ENCODE measurements around the gene DRC1.

DRC1 gene

GRCh38 chr2:26495705-26496297, 94.1 kb downstream of the DRC1 start:
- no peak for DNase-seq

- no peak for DNase-seq
Observed at GRCh38 chr2:26500406-26500805, 98.7 kb downstream of the DRC1 start.

- peak; percentile 73 for DNase-seq
Observed at GRCh38 chr2:26503231-26503880, 101.6 kb downstream of the DRC1 start.

GRCh38 chr2:26504002-26504401, 102.3 kb downstream of the DRC1 start:
- DNase-seq: no peak

- DNase-seq: no peak
Observed at GRCh38 chr2:26506279-26506678, 104.6 kb downstream of the DRC1 start.

Measured in activated CD4-positive, alpha-beta T cell treated with anti-CD3 and anti-CD28 coated beads, Interleukin-2, amount 50 U/mL, for 4 hours (primary cell).